GM08714 (cell line): ENCODE measurements around the gene MTUS2.

ENCODE experiments used
- H3K4me3 ChIP-seq: fragments of 200-500 bp; sonication (Bioruptor generic); 2 replicates; pipeline ENCODE4 v1.5.1; 2014; ENCODE audit warnings: mild to moderate bottlenecking, low read length, inconsistent platforms
- ZNF274 ChIP-seq: IDR thresholded peaks from 2 replicates; pipeline ENCODE4 v1.6.1; 2012; ENCODE audit warnings: mild to moderate bottlenecking, low read depth, low read length

Gene MTUS2

GRCh38 chr13:29108068-29108786 lies 288.1 kb downstream of the MTUS2 start:
- no peak for TF ChIP-seq ZNF274

GRCh38 chr13:29109987-29110386 lies 289.8 kb downstream of the MTUS2 start:
- no peak overlapping the region for H3K4me3 ChIP-seq
- TF ChIP-seq ZNF274, result no peak

More at GRCh38 chr13:29108068-29108786, 288.1 kb downstream of the MTUS2 start:
- H3K4me3 ChIP-seq, result no peak overlapping the region

GRCh38 chr13:29111446-29111845 lies 291.3 kb downstream of the MTUS2 start:
- TF ChIP-seq ZNF274, result no peak
- H3K4me3 ChIP-seq, result no peak overlapping the region

GRCh38 chr13:29115842-29116241 lies 295.7 kb downstream of the MTUS2 start:
- no peak overlapping the region for H3K4me3 ChIP-seq
- no peak for TF ChIP-seq ZNF274

GRCh38 chr13:29117663-29118062 lies 297.5 kb downstream of the MTUS2 start:
- TF ChIP-seq ZNF274, result no peak
- H3K4me3 ChIP-seq, result no peak overlapping the region

- no peak overlapping the region for H3K4me3 ChIP-seq
- TF ChIP-seq ZNF274, result no peak
Measured at GRCh38 chr13:29118471-29118870, 298.3 kb downstream of the MTUS2 start.

GRCh38 chr13:29125191-29125933 lies 305.2 kb downstream of the MTUS2 start:
- H3K4me3 ChIP-seq, result no peak overlapping the region
- no peak for TF ChIP-seq ZNF274

GRCh38 chr13:29125934-29126424 lies 305.8 kb downstream of the MTUS2 start:
- TF ChIP-seq ZNF274, result no peak
- H3K4me3 ChIP-seq, result no peak overlapping the region

GRCh38 chr13:29129616-29130015 lies 309.5 kb downstream of the MTUS2 start:
- no peak overlapping the region for H3K4me3 ChIP-seq
- TF ChIP-seq ZNF274, result no peak

- H3K4me3 ChIP-seq, result no peak overlapping the region
- no peak for TF ChIP-seq ZNF274
Measured at GRCh38 chr13:29131159-29131558, 311.0 kb downstream of the MTUS2 start.

- no peak for TF ChIP-seq ZNF274
- H3K4me3 ChIP-seq, result no peak overlapping the region
Measured at GRCh38 chr13:29131881-29132668, 311.9 kb downstream of the MTUS2 start.

GRCh38 chr13:29136341-29136740 lies 316.2 kb downstream of the MTUS2 start:
- H3K4me3 ChIP-seq, result no peak overlapping the region
- no peak for TF ChIP-seq ZNF274

GRCh38 chr13:29137016-29137415 lies 316.9 kb downstream of the MTUS2 start:
- H3K4me3 ChIP-seq, result no peak overlapping the region
- no peak for TF ChIP-seq ZNF274

- H3K4me3 ChIP-seq, result no peak overlapping the region
- TF ChIP-seq ZNF274, result no peak
Measured at GRCh38 chr13:29137995-29138394, 317.9 kb downstream of the MTUS2 start.
